Fibroblast of mammary gland (primary cell): ENCODE results near the gene CACNA1E.

ENCODE experiments used
- DNase-seq: peaks from one replicate; pipeline ENCODE4 v3.0.0-alpha.2; 2010; ENCODE audit warnings: low read depth
- H3K4me3 ChIP-seq: 2 replicates; pipeline ENCODE4 v1.5.1; 2011; ENCODE audit warnings: low read depth, mild to moderate bottlenecking, low read length, moderate library complexity; ENCODE audit not compliant: control insufficient read depth
- TF ChIP-seq, protein P1 (sequence below): conservative IDR thresholded peaks from 2 replicates; pipeline ENCODE4 v1.5.1; 2011; ENCODE audit warnings: low read depth, low read length, inconsistent platforms; ENCODE audit not compliant: control insufficient read depth, insufficient read depth

The CACNA1E gene

DNA sequence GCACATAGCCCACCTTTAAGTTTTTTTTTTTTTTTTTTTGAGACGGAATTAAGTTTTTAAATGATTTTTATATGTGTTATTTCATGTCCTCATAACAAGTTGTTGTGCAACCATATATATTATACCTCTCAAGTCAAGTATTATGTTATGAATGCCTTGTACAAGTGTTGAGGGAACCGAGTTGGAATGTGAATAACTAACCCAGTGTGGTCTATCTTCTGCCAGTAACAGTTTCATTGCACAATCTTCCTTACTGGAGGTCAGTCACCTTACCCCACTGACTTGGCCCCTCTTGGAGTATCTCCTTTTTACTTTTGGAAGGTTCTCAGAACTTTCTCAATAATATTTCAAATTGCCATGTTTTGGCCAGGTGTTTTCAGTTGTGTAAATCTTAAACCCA lies 201.9 kb downstream of the CACNA1E start:
- DNase-seq: no peak
- TF ChIP-seq, protein P1, sequence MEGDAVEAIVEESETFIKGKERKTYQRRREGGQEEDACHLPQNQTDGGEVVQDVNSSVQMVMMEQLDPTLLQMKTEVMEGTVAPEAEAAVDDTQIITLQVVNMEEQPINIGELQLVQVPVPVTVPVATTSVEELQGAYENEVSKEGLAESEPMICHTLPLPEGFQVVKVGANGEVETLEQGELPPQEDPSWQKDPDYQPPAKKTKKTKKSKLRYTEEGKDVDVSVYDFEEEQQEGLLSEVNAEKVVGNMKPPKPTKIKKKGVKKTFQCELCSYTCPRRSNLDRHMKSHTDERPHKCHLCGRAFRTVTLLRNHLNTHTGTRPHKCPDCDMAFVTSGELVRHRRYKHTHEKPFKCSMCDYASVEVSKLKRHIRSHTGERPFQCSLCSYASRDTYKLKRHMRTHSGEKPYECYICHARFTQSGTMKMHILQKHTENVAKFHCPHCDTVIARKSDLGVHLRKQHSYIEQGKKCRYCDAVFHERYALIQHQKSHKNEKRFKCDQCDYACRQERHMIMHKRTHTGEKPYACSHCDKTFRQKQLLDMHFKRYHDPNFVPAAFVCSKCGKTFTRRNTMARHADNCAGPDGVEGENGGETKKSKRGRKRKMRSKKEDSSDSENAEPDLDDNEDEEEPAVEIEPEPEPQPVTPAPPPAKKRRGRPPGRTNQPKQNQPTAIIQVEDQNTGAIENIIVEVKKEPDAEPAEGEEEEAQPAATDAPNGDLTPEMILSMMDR: no peak
- H3K4me3 ChIP-seq: no peak overlapping the region

DNA sequence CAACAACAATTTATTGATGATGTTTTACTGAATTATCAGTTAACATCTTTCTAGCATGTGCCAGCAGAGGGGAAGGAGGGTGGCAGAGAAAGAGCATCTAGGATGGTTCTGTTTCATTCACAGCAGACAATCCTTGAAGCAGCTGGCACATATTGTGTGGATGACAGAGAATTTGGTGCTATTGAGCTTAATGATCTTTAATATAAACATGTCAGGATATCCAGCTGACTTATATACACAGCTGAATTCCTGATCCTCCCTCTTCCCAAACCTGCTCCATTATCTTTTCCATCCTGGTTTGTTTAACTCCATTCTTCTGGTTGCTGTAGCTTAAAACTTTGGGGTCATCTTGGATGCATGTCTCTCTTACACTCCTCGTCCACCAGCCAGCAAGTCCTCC lies 218.6 kb downstream of the CACNA1E start:
- TF ChIP-seq, protein P1: no peak
- no peak overlapping the region for H3K4me3 ChIP-seq
- no peak for DNase-seq

DNA sequence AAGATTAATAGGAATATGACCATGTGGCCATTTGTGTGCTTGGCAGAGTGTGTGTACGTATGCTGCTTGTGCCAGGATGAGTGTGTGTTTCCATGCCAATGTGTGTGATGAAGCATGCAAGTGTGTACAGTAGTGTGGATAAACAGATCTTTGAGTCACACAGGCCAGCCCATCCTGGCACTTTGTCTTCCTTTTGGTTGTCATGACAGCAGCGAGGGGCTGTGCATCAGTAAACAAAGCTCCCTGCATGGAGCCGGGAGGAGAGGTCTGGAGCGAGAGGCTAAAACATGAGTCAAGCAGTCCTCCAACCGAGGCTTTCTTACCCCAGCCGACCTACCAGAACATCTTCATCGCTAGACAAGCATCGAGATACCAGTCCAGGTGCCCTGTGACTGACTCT lies 221.2 kb downstream of the CACNA1E start:
- no peak for DNase-seq
- no peak overlapping the region for H3K4me3 ChIP-seq
- TF ChIP-seq, protein P1: no peak

DNA sequence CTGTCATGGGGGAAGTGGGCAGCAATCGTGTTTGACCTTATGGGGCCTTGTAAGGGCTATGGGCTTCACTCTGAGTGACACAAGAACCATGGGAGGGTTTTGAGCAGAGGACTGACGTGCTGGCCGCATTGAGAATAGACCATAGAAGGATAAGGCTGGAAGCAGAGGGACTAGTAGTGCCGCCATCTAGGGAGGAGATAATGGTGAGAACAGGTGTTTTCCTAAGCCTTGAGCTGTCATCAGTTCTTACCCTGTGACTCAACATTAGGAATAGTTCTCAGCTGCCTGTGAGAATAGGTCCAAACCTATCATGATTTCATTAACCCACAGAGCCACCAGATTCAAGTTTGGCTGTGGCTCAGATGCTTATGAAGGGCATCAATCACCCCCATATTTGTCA lies 228.5 kb downstream of the CACNA1E start:
- DNase-seq: no peak
- TF ChIP-seq, protein P1: no peak
- no peak overlapping the region for H3K4me3 ChIP-seq

DNA sequence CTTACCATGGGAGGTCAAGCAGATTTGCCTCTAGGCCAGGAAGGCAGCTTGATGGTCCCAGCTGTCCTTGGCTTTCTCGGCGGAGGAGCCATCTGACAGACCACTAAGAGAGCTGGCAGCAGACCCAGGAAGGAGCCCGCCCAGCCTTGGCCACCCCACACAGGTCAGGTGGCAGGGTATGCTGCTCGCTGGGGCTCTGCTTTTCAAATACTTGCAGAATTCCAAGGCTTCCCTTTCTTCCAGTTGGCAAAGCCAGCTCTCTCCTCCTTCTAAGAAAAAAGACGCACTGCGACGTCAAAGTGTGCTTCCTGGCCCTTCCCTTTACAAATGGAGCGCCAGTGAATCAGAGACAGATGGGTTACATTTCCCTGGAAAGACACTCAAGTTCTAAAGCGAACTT lies 229.4 kb downstream of the CACNA1E start:
- peak; percentile 1 for DNase-seq
- H3K4me3 ChIP-seq: no peak overlapping the region
- TF ChIP-seq, protein P1: no peak

DNA sequence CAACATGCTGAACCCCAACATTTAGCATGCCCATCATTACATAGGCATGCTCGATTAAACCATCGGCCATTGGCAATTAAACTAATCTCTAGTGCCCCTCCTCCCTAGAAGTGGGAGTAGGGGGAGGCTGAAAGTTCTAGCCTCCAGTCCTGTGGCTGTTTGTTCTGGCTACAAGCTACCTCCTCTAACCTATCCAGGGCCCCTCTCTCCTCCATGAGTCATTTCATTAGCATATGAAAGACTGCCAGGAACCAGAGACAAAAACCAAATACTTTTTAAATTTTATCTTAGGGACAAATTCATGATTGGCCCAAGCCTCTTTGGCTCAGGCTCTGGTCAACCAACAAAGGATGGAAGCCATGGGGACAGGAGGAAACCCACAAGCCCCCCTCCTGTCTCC lies 231.1 kb downstream of the CACNA1E start:
- TF ChIP-seq, protein P1: no peak
- DNase-seq: no peak
- no peak overlapping the region for H3K4me3 ChIP-seq

DNA sequence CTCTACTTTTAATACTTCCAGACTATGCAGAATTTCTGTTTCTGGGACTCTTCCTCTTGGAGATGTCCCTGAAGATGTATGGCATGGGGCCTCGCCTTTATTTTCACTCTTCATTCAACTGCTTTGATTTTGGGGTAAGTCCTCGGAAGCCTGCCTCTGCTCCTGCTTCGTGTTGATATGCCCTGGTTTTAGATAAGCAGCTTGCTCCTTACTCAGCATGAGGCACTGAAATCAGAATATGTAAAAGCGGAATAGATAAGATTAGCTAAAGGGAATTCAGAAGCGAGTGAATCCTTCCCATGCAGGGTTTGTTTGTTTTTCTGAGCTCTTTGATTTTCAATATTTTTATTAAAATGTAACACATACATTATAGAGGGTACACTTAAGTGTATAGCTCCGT lies 234.7 kb downstream of the CACNA1E start:
- DNase-seq: no peak
- TF ChIP-seq, protein P1: no peak
- H3K4me3 ChIP-seq: no peak overlapping the region
